DMS53 (cell line): ENCODE measurements around the gene ATP6V0D1.

ENCODE experiments used
- DNase-seq: peaks from one replicate; lab custom pipeline; 2025; lab: John Stamatoyannopoulos, UW

ATP6V0D1 gene

GRCh38 chr16:67407176-67407787 lies 73.7 kb downstream of the ATP6V0D1 start:
- DNase-seq = no peak

GRCh38 chr16:67406111-67406971 lies 74.6 kb downstream of the ATP6V0D1 start:
- no peak for DNase-seq

GRCh38 chr16:67405336-67405735 lies 75.6 kb downstream of the ATP6V0D1 start:
- DNase-seq = no peak

- peak; percentile 94 for DNase-seq
Measured at GRCh38 chr16:67404740-67405226, 76.2 kb downstream of the ATP6V0D1 start.

GRCh38 chr16:67403976-67404555 lies 76.9 kb downstream of the ATP6V0D1 start:
- peak; percentile 25 for DNase-seq

GRCh38 chr16:67400901-67401300 lies 80.1 kb downstream of the ATP6V0D1 start:
- DNase-seq = no peak

GRCh38 chr16:67399749-67400704 lies 80.9 kb downstream of the ATP6V0D1 start:
- peak; percentile 75 for DNase-seq

GRCh38 chr16:67399218-67399733 lies 81.7 kb downstream of the ATP6V0D1 start:
- peak; percentile 70 for DNase-seq

GRCh38 chr16:67398546-67399217 lies 82.3 kb downstream of the ATP6V0D1 start:
- DNase-seq = no peak

- DNase-seq = peak; percentile 24
Measured at GRCh38 chr16:67397812-67398545, 83.0 kb downstream of the ATP6V0D1 start.

- DNase-seq = peak; percentile 17
Measured at GRCh38 chr16:67397036-67397801, 83.7 kb downstream of the ATP6V0D1 start.

- peak; percentile 98 for DNase-seq
Measured at GRCh38 chr16:67396159-67397035, 84.6 kb downstream of the ATP6V0D1 start.

GRCh38 chr16:67395458-67396158 lies 85.3 kb downstream of the ATP6V0D1 start:
- DNase-seq = peak; percentile 79

- no peak for DNase-seq
Measured at GRCh38 chr16:67395105-67395457, 85.9 kb downstream of the ATP6V0D1 start.

- DNase-seq = peak; percentile 30
Measured at GRCh38 chr16:67394155-67395104, 86.5 kb downstream of the ATP6V0D1 start.

- DNase-seq = peak; percentile 56
Measured at GRCh38 chr16:67393788-67394154, 87.2 kb downstream of the ATP6V0D1 start.
